Bronchial epithelial cell (primary cell): Measurements from ENCODE around the gene CRELD2. TPM values are rescaled to one million over a fixed set of nuclear protein-coding genes. Genes with fewer than 3 reads are reported as not detected.
A peak's percentile ranks its signal among the peaks of the same experiment; 100 is the strongest.

Experiments
- DNase-seq: peaks from one replicate; pipeline ENCODE4 v3.0.0-alpha.2; 2010; ENCODE audit warnings: low read depth
- FAIRE-seq: peaks from 2 replicates; lab custom pipeline; 2011; peaks lifted over from hg19 to GRCh38; lab: Jason Lieb, UNC
- H3K27me3 ChIP-seq: 2 replicates; pipeline ENCODE4 v1.5.1; 2011; ENCODE audit warnings: low read length; ENCODE audit not compliant: control insufficient read depth, insufficient read depth
- H3K36me3 ChIP-seq: 2 replicates; pipeline ENCODE4 v1.5.1; 2011; ENCODE audit warnings: low read length; ENCODE audit not compliant: control insufficient read depth, insufficient read depth
- H3K4me3 ChIP-seq: 2 replicates; pipeline ENCODE4 v1.5.1; 2011; ENCODE audit warnings: mild to moderate bottlenecking, low read depth, low read length, control low read depth
- total RNA-seq: library from RNA; depleted of rRNA; stranded (reverse); fragments of >200 nt; gene quantifications from 2 replicates; pipeline ENCODE4 v1.2.1, GENCODE V29; 2014
- TF ChIP-seq, protein P1 (sequence below): IDR thresholded peaks from 2 replicates; pipeline ENCODE4 v1.5.1; 2011; ENCODE audit warnings: mild to moderate bottlenecking, moderate library complexity, low read length, control low read depth, inconsistent platforms; ENCODE audit not compliant: insufficient read depth, severe bottlenecking

The CRELD2 gene
- total RNA-seq, 1 donor from 2014 or later, result 57.4 TPM

DNA sequence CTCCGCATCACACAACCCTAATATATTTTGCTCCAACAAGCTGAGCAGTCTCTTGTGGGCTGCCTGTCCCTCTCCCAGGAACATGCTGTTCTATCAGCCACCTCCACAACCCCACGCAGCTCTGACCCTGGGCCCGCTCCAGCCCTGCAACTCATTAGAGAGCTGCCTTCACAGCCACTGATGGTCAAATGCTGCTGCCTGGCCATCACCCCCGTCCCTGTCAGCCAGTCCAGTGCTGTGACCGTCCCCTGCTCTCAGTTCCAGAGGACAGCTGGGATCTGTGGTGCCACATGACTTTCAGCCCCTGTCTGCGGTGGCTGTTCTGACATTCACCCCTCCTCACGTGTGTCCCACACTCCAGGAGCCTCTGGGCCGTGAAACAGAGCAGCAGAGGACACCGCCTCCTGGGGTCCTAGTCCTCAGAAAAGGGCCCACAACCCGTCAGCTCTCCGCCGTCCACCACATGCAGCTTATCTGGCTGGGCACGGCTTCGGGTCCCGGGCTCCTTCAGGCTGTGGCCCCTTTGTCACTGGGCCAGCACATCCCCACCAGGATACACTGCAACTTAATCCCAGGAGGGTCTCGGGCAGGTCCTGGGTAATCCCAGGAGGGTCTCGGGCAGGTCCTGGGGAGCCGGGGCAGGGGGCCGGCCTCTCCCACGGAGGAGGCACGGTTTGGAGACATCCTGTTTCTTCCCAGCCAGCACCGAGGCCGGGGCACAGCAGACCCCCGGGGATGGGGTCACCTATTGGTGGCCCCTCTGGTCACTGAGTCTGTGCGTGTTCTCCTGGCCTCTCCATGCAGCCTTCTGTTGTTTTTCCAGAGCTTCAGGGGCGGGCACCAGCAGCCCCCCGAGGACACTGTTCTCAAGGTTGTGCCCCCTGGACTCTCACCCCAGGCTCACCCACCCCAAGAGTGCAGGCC is 15.1 kb downstream of the CRELD2 start:
- FAIRE-seq, result no peak
- no peaks in the 10 kb centered on the region for H3K27me3 ChIP-seq
- TF ChIP-seq, protein P1, sequence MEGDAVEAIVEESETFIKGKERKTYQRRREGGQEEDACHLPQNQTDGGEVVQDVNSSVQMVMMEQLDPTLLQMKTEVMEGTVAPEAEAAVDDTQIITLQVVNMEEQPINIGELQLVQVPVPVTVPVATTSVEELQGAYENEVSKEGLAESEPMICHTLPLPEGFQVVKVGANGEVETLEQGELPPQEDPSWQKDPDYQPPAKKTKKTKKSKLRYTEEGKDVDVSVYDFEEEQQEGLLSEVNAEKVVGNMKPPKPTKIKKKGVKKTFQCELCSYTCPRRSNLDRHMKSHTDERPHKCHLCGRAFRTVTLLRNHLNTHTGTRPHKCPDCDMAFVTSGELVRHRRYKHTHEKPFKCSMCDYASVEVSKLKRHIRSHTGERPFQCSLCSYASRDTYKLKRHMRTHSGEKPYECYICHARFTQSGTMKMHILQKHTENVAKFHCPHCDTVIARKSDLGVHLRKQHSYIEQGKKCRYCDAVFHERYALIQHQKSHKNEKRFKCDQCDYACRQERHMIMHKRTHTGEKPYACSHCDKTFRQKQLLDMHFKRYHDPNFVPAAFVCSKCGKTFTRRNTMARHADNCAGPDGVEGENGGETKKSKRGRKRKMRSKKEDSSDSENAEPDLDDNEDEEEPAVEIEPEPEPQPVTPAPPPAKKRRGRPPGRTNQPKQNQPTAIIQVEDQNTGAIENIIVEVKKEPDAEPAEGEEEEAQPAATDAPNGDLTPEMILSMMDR, result no peak
- H3K36me3 ChIP-seq, result no peaks in the 10 kb centered on the region
- no peak for DNase-seq
- H3K4me3 ChIP-seq, result no peak overlapping the region

DNA sequence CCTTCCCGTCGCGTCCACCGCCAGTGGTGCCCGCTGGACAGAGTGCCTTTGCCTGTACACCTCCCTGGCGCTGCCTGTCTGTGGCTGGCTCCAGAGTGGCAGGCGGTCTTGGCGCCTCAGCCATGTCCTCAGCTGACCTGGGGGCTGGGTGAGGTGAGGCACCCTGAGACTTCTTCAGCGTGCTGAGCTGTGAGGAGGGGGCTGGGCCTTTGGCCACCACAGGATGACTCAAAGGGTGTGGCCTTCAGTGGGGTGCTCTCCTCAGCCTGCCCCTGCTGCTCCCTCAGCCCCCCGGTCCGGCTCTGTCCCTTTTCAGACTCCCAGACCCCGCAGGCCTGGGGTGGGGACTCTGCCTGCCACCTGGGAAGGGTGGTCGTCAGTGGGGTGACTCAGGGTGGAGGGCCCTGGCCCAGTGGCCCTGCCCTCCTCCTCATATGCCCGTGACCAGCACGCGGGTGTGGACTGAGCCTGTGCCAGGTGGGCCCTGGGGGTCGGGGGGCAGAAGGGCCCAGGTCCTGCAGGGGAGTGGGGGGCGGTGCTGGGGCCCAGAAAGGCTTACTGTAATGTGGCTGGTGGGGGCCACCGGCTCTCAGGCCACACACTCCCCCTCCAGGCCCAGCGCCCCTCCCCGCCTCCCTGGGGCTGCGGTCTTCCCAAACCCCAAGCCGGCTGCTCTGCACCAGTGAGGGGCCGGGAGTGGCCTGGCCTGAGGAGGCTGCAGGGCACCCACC is 15.9 kb downstream of the CRELD2 start:
- H3K4me3 ChIP-seq, result peak overlapping the region; percentile 26

DNA sequence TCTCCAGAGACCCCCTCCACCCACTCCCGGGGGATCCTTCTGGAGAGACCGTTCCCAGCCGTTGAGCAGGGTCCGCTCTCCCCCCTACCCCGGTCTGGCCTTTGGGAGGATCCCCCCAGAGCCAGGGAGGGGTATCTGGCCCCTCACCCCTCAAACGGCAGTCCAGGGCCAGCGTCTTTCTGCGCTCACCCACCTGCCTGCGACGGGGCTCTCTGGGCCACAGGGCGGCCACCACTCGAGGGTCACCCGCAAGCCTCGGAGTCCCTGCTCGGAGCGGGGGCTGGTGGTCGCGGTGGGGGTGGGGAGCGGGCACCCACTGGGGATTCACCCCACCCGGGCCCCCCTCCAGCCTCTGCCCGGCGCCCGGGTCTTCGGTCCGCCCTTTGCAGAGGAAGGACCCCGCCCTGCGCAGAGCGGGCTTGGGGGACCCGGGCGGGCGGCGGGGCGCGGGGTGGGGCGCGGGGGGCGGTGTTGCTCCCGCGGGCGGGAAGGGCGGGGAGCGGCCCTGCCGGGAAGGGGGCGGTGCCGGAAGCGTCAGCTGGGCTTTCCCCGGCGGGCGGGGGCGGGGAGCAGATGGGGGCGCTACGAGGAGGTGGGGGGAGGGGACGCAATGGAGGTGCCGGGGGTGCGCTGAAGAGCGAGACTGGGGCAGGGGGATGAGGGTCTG is 16.6 kb downstream of the CRELD2 start:
- DNase-seq, result no peak
- FAIRE-seq, result no peak

More for the DNA sequence above, 15.9 kb downstream of the CRELD2 start:
- Histone ChIP-seq H3K36me3 (no peaks in the 10 kb centered on the region), H3K27me3 (no peaks in the 10 kb centered on the region)
- FAIRE-seq (no peak), DNase-seq (peak; percentile 44)
- TF ChIP-seq, protein P1, result no peak

DNA sequence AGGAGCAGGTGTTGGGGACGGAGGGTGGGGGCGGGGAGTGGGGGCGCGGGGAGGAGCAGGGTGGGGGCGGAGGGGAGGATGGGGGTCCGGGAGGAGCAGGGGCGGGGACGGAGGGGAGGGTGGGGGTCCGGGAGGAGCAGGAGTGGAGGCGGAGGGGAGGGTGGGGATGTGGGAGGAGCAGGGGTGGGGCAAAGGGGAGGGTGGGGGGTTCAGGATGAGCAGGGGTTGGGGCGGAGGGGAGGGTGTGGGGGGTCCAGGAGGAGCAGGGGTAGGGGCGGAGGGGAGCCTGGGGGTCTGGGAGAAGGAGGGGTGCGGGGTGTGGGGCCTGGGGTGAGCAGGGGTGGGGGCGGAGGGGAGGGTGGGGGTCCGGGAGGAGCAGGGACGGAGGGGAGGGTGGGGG is 17.1 kb downstream of the CRELD2 start:
- H3K4me3 ChIP-seq, result peak overlapping the region; percentile 23
- no peak for FAIRE-seq

More for the DNA sequence above, 16.6 kb downstream of the CRELD2 start:
- TF ChIP-seq, protein P1, result no peak
- H3K36me3 ChIP-seq, result no peaks in the 10 kb centered on the region
- H3K27me3 ChIP-seq, result no peaks in the 10 kb centered on the region
- peak overlapping the region; percentile 26 for H3K4me3 ChIP-seq

More for the DNA sequence above, 17.1 kb downstream of the CRELD2 start:
- no peaks in the 10 kb centered on the region for H3K36me3 ChIP-seq
- TF ChIP-seq, protein P1, result no peak
- H3K27me3 ChIP-seq, result no peaks in the 10 kb centered on the region
- no peak for DNase-seq
